HEK293T (cell line): ENCODE results near the gene GLIS2.

Experiments
- CTCF ChIA-PET: fragments of 350-600 bp; formaldehyde crosslinking; extraction: SDS; loops from one replicate; lab custom pipeline; 2021; ENCODE audit warnings: antibody characterized with exemption, inconsistent platforms; lab: Yijun Ruan, JAX
- POLR2A ChIA-PET: fragments of 350-600 bp; formaldehyde crosslinking; extraction: SDS; loops from one replicate; lab custom pipeline; 2020; ENCODE audit warnings: antibody characterized with exemption, inconsistent platforms; lab: Yijun Ruan, JAX
- DNase-seq: peaks from one replicate; pipeline ENCODE4 v3.0.0; 2012; ENCODE audit warnings: mixed read lengths; ENCODE audit errors: extremely low spot score
- ARNT ChIP-seq: fragments of 450-650 bp; IDR thresholded peaks from 2 replicates; pipeline ENCODE4 v1.6.1; 2017; ENCODE audit warnings: mild to moderate bottlenecking
- BHLHE40 ChIP-seq: fragments of 450-650 bp; IDR thresholded peaks from 2 replicates; pipeline ENCODE4 v1.6.1; 2016; ENCODE audit warnings: mild to moderate bottlenecking, moderate library complexity, borderline replicate concordance
- CTBP1 ChIP-seq: fragments of 450-650 bp; IDR thresholded peaks from 2 replicates; pipeline ENCODE4 v1.6.1; 2016; ENCODE audit warnings: borderline replicate concordance
- ELF4 ChIP-seq: fragments of 450-650 bp; IDR thresholded peaks from 2 replicates; pipeline ENCODE4 v1.6.1; 2017; ENCODE audit warnings: antibody characterized with exemption
- FOXA1 ChIP-seq: fragments of 450-650 bp; IDR thresholded peaks from 2 replicates; pipeline ENCODE4 v1.6.1; 2016; ENCODE audit warnings: mild to moderate bottlenecking
- FOXK2 ChIP-seq: fragments of 450-650 bp; IDR thresholded peaks from 2 replicates; pipeline ENCODE4 v1.6.1; 2016; ENCODE audit warnings: mild to moderate bottlenecking
- FOXM1 ChIP-seq: fragments of 450-650 bp; IDR thresholded peaks from 2 replicates; pipeline ENCODE4 v1.6.1; 2017; ENCODE audit warnings: mild to moderate bottlenecking, borderline replicate concordance
- HDGF ChIP-seq: fragments of 450-650 bp; IDR thresholded peaks from 2 replicates; pipeline ENCODE4 v1.6.1; 2017; ENCODE audit warnings: antibody characterized with exemption, borderline replicate concordance
- L3MBTL2 ChIP-seq: fragments of 450-650 bp; conservative IDR thresholded peaks from 2 replicates; pipeline ENCODE4 v1.6.1; 2016; ENCODE audit warnings: mild to moderate bottlenecking
- LEF1 ChIP-seq: fragments of 450-650 bp; IDR thresholded peaks from 2 replicates; pipeline ENCODE4 v1.6.1; 2017; ENCODE audit warnings: mild to moderate bottlenecking, borderline replicate concordance
- NFRKB ChIP-seq: fragments of 450-650 bp; IDR thresholded peaks from 2 replicates; pipeline ENCODE4 v1.6.1; 2016; ENCODE audit warnings: mild to moderate bottlenecking, moderate library complexity
- PKNOX1 ChIP-seq: fragments of 450-650 bp; IDR thresholded peaks from 2 replicates; pipeline ENCODE4 v1.6.1; 2016
- SP1 ChIP-seq: fragments of 450-650 bp; IDR thresholded peaks from 2 replicates; pipeline ENCODE4 v1.6.1; 2017
- SUZ12 ChIP-seq: fragments of 450-650 bp; IDR thresholded peaks from 2 replicates; pipeline ENCODE4 v1.6.1; 2016; ENCODE audit warnings: mild to moderate bottlenecking
- TARDBP ChIP-seq: fragments of 450-650 bp; IDR thresholded peaks from 2 replicates; pipeline ENCODE4 v1.6.1; 2016
- ZNF384 ChIP-seq: fragments of 450-650 bp; IDR thresholded peaks from 2 replicates; pipeline ENCODE4 v1.6.1; 2016

The GLIS2 gene

GRCh38 chr16:4271176-4272113 is 44.4 kb upstream of the GLIS2 start:
- ChIA-PET CTCF (interaction anchor here (0.7 to 1.0 kb wide), 2 partner anchors 10 to 28 kb away, joined by 3 to 4 read pairs; no protein-coding TSS in a partner anchor), POLR2A (interaction anchor here (0.6 to 3.2 kb wide), 14 partner anchors 10 to 102 kb away, joined by 3 to 18 read pairs (median 4); partner anchors contain the start of gene GLIS2)
- DNase-seq = peak; percentile 84
- TF ChIP-seq TARDBP = no peak
- TF ChIP-seq L3MBTL2 = peak; percentile 93
- TF ChIP-seq CTBP1 = no peak
- no peak for TF ChIP-seq SUZ12
- TF ChIP-seq NFRKB = no peak
- no peak for TF ChIP-seq ZNF384
- TF ChIP-seq BHLHE40 = no peak
- no peak for TF ChIP-seq LEF1
- TF ChIP-seq ARNT = peak; percentile 66
- TF ChIP-seq PKNOX1 = no peak
- no peak for TF ChIP-seq FOXM1
- TF ChIP-seq ELF4 = 0 out of 2 replicates have a peak, but pooled peaks have one; percentile 16

GRCh38 chr16:4272114-4272956 is 43.5 kb upstream of the GLIS2 start:
- CTCF ChIA-PET = interaction anchor here (0.7 to 1.1 kb wide), 3 partner anchors 10 to 29 kb away, joined by 3 to 4 read pairs (median 3); no protein-coding TSS in a partner anchor
- TF ChIP-seq PKNOX1 (no peak), SP1 (no peak), L3MBTL2 (no peak), NFRKB (no peak), LEF1 (no peak), BHLHE40 (no peak), CTBP1 (no peak), ARNT (no peak), FOXM1 (no peak), TARDBP (no peak), ZNF384 (no peak), FOXK2 (no peak), HDGF (no peak), ELF4 (no peak), SUZ12 (no peak), FOXA1 (no peak)
- POLR2A ChIA-PET = interaction anchor here (0.8 to 3.2 kb wide), 14 partner anchors 10 to 101 kb away, joined by 3 to 18 read pairs (median 4); partner anchors contain the start of gene GLIS2
- peak; percentile 44 for DNase-seq

GRCh38 chr16:4273858-4274311 is 42.0 kb upstream of the GLIS2 start:
- TF ChIP-seq BHLHE40 (no peak), ELF4 (no peak), PKNOX1 (no peak), CTBP1 (no peak), ARNT (no peak), HDGF (no peak), FOXK2 (no peak), SP1 (no peak), NFRKB (no peak), L3MBTL2 (no peak), SUZ12 (no peak), FOXA1 (no peak), FOXM1 (no peak), LEF1 (no peak), ZNF384 (no peak), TARDBP (no peak)
- DNase-seq = peak; percentile 51
- POLR2A ChIA-PET = interaction anchor here (1.6 to 3.2 kb wide), 3 partner anchors 12 to 51 kb away, joined by 5 to 18 read pairs (median 8); no protein-coding TSS in a partner anchor

GRCh38 chr16:4275861-4276260 is 40.0 kb upstream of the GLIS2 start:
- ChIA-PET POLR2A (interaction anchor here (0.8 kb wide), 1 partner anchor 36 kb away, joined by 3 read pairs; no protein-coding TSS in a partner anchor), CTCF (interaction anchor here (0.6 to 1.1 kb wide), 2 partner anchors 14 to 585 kb away, joined by 3 to 4 read pairs; no protein-coding TSS in a partner anchor)
- TF ChIP-seq FOXK2 = no peak
- no peak for TF ChIP-seq CTBP1
- no peak for TF ChIP-seq FOXA1
- no peak for TF ChIP-seq PKNOX1
- TF ChIP-seq LEF1 = no peak
- no peak for TF ChIP-seq L3MBTL2
- TF ChIP-seq TARDBP = no peak
- no peak for TF ChIP-seq BHLHE40
- TF ChIP-seq ARNT = no peak
- TF ChIP-seq ZNF384 = no peak
- DNase-seq = no peak

More at GRCh38 chr16:4273858-4274311, 42.0 kb upstream of the GLIS2 start:
- CTCF ChIA-PET = interaction anchor here (0.6 to 1.1 kb wide), 3 partner anchors 12 to 273 kb away, joined by 3 to 4 read pairs (median 3); no protein-coding TSS in a partner anchor
